ENCODE data around the gene NEB. TPM values are rescaled to one million over a fixed set of nuclear protein-coding genes. Genes with fewer than 3 reads are reported as not detected.

Gene NEB
- total RNA-seq, 1 donor = 0.27 TPM

- TF ChIP-seq, protein P1, sequence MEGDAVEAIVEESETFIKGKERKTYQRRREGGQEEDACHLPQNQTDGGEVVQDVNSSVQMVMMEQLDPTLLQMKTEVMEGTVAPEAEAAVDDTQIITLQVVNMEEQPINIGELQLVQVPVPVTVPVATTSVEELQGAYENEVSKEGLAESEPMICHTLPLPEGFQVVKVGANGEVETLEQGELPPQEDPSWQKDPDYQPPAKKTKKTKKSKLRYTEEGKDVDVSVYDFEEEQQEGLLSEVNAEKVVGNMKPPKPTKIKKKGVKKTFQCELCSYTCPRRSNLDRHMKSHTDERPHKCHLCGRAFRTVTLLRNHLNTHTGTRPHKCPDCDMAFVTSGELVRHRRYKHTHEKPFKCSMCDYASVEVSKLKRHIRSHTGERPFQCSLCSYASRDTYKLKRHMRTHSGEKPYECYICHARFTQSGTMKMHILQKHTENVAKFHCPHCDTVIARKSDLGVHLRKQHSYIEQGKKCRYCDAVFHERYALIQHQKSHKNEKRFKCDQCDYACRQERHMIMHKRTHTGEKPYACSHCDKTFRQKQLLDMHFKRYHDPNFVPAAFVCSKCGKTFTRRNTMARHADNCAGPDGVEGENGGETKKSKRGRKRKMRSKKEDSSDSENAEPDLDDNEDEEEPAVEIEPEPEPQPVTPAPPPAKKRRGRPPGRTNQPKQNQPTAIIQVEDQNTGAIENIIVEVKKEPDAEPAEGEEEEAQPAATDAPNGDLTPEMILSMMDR (IDR thresholded peaks at IDR 0.05; ENCODE audit: insufficient read depth, low read length) = no peak
Measured at GRCh38 chr2:151619337-151619989, 114.8 kb downstream of the NEB start.

DNA sequence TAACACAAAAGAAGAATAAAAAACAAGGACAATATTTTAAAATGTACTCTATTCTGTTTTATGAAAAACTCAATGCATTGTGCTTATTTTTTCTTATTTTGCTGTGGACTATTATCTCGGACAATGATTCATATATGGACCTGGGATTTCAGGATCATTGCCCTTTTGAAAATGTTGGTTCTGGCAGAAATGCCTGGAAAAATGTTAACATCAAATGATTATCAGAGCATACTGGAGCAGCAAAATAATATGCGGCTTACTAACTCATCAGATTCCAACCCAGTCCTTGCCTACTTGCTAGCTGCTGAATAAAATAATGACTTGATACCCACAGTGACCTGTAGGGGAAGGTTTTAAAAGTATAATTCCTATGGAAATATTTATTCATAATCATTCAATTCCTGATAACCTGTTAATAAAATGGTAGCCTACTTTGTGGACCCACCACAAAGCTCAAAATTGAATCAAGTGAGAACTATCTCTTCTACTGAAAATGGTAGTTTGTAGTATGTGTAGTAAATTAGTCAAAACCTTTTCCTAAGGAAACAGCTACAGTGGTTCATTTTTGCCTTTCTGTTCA, 117.4 kb downstream of the NEB start:
- no peak for DNase-seq (ENCODE audit: low read depth)
- no peak overlapping the region for H3K4me3 ChIP-seq (ENCODE audit: low read depth, low read length)

More at GRCh38 chr2:151619337-151619989, 114.8 kb downstream of the NEB start:
- H3K4me3 ChIP-seq (ENCODE audit: low read depth, low read length) = no peak overlapping the region
- no peak for DNase-seq (ENCODE audit: low read depth)

DNA sequence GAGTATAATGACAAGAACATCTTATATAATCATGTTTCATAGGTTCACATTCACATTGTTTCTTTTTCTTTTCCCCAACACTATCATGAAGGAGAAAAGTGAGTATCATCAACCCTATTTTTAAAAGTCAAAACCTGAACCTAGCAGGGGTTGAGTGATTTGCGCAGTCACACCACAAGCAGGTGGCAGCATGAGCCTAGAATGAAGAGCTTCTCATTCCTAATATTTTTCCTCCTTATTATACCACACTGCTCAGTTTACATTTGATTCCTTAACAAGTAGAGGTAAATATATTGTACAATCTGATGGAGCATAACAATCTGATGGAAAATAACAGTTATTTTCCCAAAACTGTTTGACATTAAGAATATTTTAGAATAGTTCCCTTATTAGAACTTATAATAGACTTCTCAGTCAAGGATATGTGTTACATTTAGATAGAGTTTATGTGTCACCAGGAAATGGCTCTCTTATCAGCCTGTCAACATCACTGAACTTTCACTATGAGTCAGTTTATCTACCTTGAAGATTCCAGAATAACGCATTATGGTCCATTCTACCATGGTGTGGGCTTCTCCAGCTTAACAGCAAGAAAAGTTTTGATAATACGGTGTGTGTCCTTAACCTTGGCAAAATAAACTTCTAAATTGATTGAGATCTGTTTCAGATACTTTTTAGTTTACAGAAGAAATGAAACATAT, 119.5 kb downstream of the NEB start:
- H3K4me3 ChIP-seq (ENCODE audit: low read depth, low read length) = no peak overlapping the region
- TF ChIP-seq, protein P1 (IDR thresholded peaks at IDR 0.05; ENCODE audit: insufficient read depth, low read length) = no peak
- no peak for DNase-seq (ENCODE audit: low read depth)

More for the DNA sequence above, 117.4 kb downstream of the NEB start:
- TF ChIP-seq, protein P1 (IDR thresholded peaks at IDR 0.05; ENCODE audit: insufficient read depth, low read length) = no peak

- no peak overlapping the region for H3K4me3 ChIP-seq (ENCODE audit: low read depth, low read length)
- DNase-seq (ENCODE audit: low read depth) = no peak
- TF ChIP-seq, protein P1 (IDR thresholded peaks at IDR 0.05; ENCODE audit: insufficient read depth, low read length) = no peak
Measured at GRCh38 chr2:151614159-151614558, 120.1 kb downstream of the NEB start.

GRCh38 chr2:151611351-151611750, 122.9 kb downstream of the NEB start:
- TF ChIP-seq, protein P1 (IDR thresholded peaks at IDR 0.05; ENCODE audit: insufficient read depth, low read length) = no peak
- DNase-seq (ENCODE audit: low read depth) = no peak
- no peak overlapping the region for H3K4me3 ChIP-seq (ENCODE audit: low read depth, low read length)

- no peak overlapping the region for H3K4me3 ChIP-seq (ENCODE audit: low read depth, low read length)
- TF ChIP-seq, protein P1 (IDR thresholded peaks at IDR 0.05; ENCODE audit: insufficient read depth, low read length) = no peak
- no peak for DNase-seq (ENCODE audit: low read depth)
Measured at GRCh38 chr2:151610310-151610709, 124.0 kb downstream of the NEB start.
